Esophagus muscularis mucosa (tissue), 4 donors: ENCODE measurements around the gene KRT78. TPM values are rescaled to one million over a fixed set of nuclear protein-coding genes. Genes with fewer than 3 reads are reported as not detected.

Experiments used
- DNase-seq: peaks from one replicate; pipeline ENCODE4 v3.0.0-alpha.2; 2017; ENCODE audit errors: extremely low spot score
- H3K27ac ChIP-seq, 4 donors: fragments of 200-600 bp; sonication (generic); replicated peaks in 1 of 4; 1 replicate in 3 of 4; 2 replicates in 1 of 4; pipeline ENCODE4 v1.5.1; 2016 to 2019; ENCODE audit warnings: mild to moderate bottlenecking in 1 of 4
- H3K27me3 ChIP-seq, 4 donors: fragments of 200-600 bp; sonication (generic); one replicate each; pipeline versions ENCODE4 v1.5.1 to v1.6.0; 2016 to 2019
- H3K36me3 ChIP-seq, 4 donors: fragments of 200-600 bp; sonication (generic); one replicate each; pipeline ENCODE4 v1.5.1; 2016 to 2019
- H3K4me1 ChIP-seq, 4 donors: fragments of 200-600 bp; sonication (generic); one replicate each; pipeline ENCODE4 v1.5.1; 2016 to 2019
- H3K4me3 ChIP-seq, 4 donors: fragments of 200-600 bp; sonication (generic); 1 replicate in 2 of 4; 2 replicates in 2 of 4; pipeline ENCODE4 v1.5.1; 2016 to 2019; ENCODE audit warnings: mild to moderate bottlenecking in 4 of 4, moderate library complexity in 1 of 4
- H3K9me3 ChIP-seq, 4 donors: fragments of 200-600 bp; sonication (generic); 1 replicate in 3 of 4; 2 replicates in 1 of 4; pipeline ENCODE4 v1.5.1; 2016 to 2019
- EP300 ChIP-seq: sonication (generic); formaldehyde crosslinking; IDR thresholded peaks from one replicate; pipeline ENCODE4 v1.6.1; 2017; ENCODE audit warnings: antibody characterized with exemption
- POLR2A ChIP-seq: fragments of 450-650 bp; IDR thresholded peaks from one replicate; pipeline ENCODE4 v1.6.1; 2017; ENCODE audit warnings: antibody characterized with exemption, moderate library complexity, mild to moderate bottlenecking, low read depth
- POLR2AphosphoS5 ChIP-seq, 2 donors: sonication (generic); formaldehyde crosslinking; IDR thresholded peaks; one replicate each; pipeline ENCODE4 v1.6.1; 2017; ENCODE audit warnings: antibody characterized with exemption in 2 of 2
- WGBS: methylation state at CpG from one replicate; pipeline ENCODE4 v1.1.5; 2018; 5-methylcytosine and 5-hydroxymethylcytosine counted together
- intact Hi-C: fragments of 100-400 bp; cut with DNase I; formaldehyde crosslinking; loops from one replicate; pipeline ENCODE4 v1.15.1; 2023
- total RNA-seq, 4 donors: library from RNA; depleted of rRNA; stranded (reverse); fragments of >200 nt; gene quantifications; one replicate each; pipeline versions ENCODE4 v1.1.0 to v1.2.1, GENCODE V29; 2016
- TF ChIP-seq, protein P1 (sequence below), 3 experiments: fragments of 200-600 bp in 2 of 3; fragments of 450-650 bp in 1 of 3; sonication (generic) in 2 of 3; IDR thresholded peaks; one replicate each; pipeline ENCODE4 v1.5.1; 2017 to 2019; ENCODE audit warnings: antibody characterized with exemption in 3 of 3, mild to moderate bottlenecking in 2 of 3, moderate library complexity in 1 of 3

KRT78 gene
- total RNA-seq, 4 donors from 2014 or later, result 0.33 to 2.1 (median 0.75) TPM; not detected in 1

DNA sequence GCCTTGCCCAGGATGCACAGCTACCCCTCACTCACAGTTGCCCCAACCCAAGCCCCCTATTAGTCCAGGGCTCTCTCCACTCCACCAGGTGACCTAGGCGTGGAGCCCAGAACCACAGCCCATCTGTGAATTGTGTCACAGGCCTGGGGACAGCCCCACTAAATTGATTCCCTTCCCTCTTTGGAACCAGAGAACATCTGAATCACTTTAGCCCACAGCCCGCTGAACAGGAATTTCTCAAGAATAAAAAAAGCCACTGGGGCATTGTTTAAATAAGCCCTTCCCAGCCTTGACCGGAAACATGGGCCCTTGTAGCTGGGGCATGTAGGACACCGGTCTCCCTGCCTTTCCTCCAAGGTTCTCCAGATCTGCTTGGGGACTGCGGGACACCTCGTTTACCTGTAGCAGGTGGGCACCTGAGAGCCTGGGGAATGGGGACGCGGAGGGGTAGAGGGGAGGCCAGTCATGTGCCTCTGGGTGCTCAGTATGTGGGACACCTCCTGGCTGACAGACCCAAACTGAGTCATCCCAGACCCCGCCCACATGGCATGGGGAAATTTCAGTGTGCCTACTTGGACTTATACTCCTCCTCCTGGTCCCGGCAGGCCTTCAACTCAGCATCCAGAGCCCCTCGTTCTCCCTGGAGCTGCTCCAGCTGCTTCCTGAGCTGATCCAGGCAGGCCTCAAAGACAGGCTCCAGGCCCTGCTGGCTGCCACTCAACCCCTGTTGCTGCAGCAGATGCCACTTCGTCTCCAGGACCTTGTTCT is 1.3 kb downstream of the KRT78 start:
- intact Hi-C loops, result no loop called here
- 82% methylated on average over 9 of the region's 12 CpGs for WGBS
- TF ChIP-seq POLR2A (no peak), EP300 (no peak), POLR2AphosphoS5 (IDR thresholded peaks at IDR 0.05) (no peak)
- TF ChIP-seq, protein P1, sequence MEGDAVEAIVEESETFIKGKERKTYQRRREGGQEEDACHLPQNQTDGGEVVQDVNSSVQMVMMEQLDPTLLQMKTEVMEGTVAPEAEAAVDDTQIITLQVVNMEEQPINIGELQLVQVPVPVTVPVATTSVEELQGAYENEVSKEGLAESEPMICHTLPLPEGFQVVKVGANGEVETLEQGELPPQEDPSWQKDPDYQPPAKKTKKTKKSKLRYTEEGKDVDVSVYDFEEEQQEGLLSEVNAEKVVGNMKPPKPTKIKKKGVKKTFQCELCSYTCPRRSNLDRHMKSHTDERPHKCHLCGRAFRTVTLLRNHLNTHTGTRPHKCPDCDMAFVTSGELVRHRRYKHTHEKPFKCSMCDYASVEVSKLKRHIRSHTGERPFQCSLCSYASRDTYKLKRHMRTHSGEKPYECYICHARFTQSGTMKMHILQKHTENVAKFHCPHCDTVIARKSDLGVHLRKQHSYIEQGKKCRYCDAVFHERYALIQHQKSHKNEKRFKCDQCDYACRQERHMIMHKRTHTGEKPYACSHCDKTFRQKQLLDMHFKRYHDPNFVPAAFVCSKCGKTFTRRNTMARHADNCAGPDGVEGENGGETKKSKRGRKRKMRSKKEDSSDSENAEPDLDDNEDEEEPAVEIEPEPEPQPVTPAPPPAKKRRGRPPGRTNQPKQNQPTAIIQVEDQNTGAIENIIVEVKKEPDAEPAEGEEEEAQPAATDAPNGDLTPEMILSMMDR (IDR thresholded peaks at IDR 0.05), result no peak
- Histone ChIP-seq H3K4me1 (no peaks in the 10 kb centered on the region), H3K9me3 (no peaks in the 10 kb centered on the region), H3K4me3 (no peak overlapping the region), H3K36me3 (no peaks in the 10 kb centered on the region), H3K27me3 (peaks cover 0 to 21% (median 0%) of the 10 kb centered on the region in 4 donors), H3K27ac (no peak overlapping the region)
- no peak for DNase-seq

DNA sequence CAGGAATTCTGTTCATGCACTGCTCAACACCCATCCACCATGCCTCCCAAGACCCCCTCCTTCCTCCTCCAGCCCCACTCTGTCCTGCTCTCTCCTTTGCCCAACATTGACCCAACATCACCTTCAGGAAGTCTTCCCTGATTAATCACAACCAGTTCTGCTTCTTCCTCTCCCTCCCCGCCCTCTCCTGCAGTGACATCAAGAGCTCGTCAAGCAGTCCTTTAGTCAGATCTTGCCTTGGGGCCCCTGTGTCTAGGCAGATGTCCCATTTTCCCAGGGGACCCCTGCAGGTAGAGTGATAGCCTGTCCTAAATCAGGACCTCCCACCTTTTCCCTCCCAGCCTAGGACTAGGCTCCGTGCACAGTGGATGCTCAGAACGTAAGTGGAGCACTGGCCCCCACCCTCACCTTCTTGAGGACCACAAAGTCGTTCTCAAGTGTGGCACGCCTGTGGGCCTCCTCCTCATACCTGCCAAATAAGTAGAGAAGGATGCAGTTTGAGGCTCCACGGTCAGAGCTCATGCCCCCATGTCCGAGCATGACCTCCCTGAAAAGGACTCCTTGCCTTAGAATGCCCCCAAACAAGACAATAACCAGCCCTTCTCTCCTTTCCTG is 2.3 kb downstream of the KRT78 start:
- intact Hi-C loops, result no loop called here
- no peak overlapping the region for H3K4me3 ChIP-seq
- H3K27ac ChIP-seq, result no peak overlapping the region
- H3K4me1 ChIP-seq, result no peaks in the 10 kb centered on the region
- TF ChIP-seq, protein P1 (IDR thresholded peaks at IDR 0.05), result no peak
- no peak for TF ChIP-seq POLR2A
- no peak for TF ChIP-seq EP300
- TF ChIP-seq POLR2AphosphoS5 (IDR thresholded peaks at IDR 0.05), result no peak
- H3K36me3 ChIP-seq, result no peaks in the 10 kb centered on the region
- H3K27me3 ChIP-seq, result peaks cover 0 to 21% (median 0%) of the 10 kb centered on the region in 4 donors
- no peaks in the 10 kb centered on the region for H3K9me3 ChIP-seq
- no peak for DNase-seq
- WGBS, result 65% methylated on average over 3 of the region's 8 CpGs

DNA sequence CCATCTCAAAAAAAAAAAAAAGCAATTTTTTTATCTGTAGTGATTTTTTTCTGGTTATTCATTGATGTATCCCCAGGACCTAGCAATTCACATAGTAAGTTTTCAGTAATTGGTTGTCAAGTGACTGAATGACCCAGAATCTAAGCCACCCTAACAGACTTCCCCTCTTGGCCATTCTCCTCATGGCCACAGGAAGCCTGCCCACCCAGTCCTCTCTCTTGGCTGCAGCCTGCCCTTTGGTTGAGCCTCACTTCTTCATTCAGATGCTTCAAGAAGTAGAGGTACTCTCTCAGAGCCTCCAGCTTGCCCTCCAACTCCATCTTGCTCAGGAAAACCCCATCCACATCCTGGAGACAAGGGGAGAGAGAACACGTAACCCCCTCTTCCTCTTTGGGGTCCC is 2.8 kb downstream of the KRT78 start:
- no peak overlapping the region for H3K27ac ChIP-seq
- peaks cover 0 to 21% (median 0%) of the 10 kb centered on the region in 4 donors for H3K27me3 ChIP-seq
- TF ChIP-seq, protein P1 (IDR thresholded peaks at IDR 0.05), result no peak
- no peak for TF ChIP-seq POLR2A
- TF ChIP-seq EP300, result no peak
- no peak for TF ChIP-seq POLR2AphosphoS5 (IDR thresholded peaks at IDR 0.05)
- 69% methylated on average over 1 of the region's 1 CpG for WGBS
- DNase-seq, result no peak
- no peaks in the 10 kb centered on the region for H3K4me1 ChIP-seq
- no peaks in the 10 kb centered on the region for H3K36me3 ChIP-seq
- no peaks in the 10 kb centered on the region for H3K9me3 ChIP-seq
- no peak overlapping the region for H3K4me3 ChIP-seq
- intact Hi-C loops, result no loop called here

DNA sequence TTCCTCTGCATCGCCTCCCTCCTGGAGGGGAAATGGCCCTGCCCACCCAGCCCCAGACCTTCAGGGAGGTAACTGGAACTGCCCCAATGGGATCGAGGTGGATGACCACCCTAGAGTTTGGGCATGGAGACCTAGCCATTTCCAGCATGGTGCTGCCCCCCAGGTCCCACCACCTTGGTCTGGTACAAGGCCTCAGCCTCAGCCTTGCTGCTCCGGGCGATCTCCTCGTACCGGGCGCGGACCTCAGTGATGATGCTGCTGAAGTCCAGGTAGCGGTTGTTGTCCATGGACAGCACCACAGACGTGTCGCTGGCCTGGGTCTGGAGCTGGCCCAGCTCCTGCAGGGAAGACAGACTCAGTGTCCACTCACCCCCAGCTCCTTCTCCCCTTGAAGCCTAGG is 4.4 kb downstream of the KRT78 start:
- Histone ChIP-seq H3K27ac (no peak overlapping the region), H3K4me3 (no peak overlapping the region), H3K4me1 (no peaks in the 10 kb centered on the region), H3K27me3 (peaks cover 0 to 14% (median 0%) of the 10 kb centered on the region in 4 donors), H3K36me3 (no peaks in the 10 kb centered on the region), H3K9me3 (no peaks in the 10 kb centered on the region)
- WGBS, result 96% methylated on average over 4 of the region's 11 CpGs
- intact Hi-C loops, result no loop called here
- DNase-seq, result no peak
- TF ChIP-seq, protein P1 (IDR thresholded peaks at IDR 0.05), result no peak
- no peak for TF ChIP-seq POLR2A
- TF ChIP-seq POLR2AphosphoS5 (IDR thresholded peaks at IDR 0.05), result no peak
- no peak for TF ChIP-seq EP300
